T-helper 1 cell treated with Interleukin-12 subunit alpha and Interleukin-12 subunit beta and Interleukin-4 antibody, amounts not matched to agents 30 ng/mL and 1 ng/mL, for 36 hours (primary cell): ENCODE measurements around the gene IL1RL2. TPM values are rescaled to one million over a fixed set of nuclear protein-coding genes. Genes with fewer than 3 reads are reported as not detected.

Experiments
- intact Hi-C: fragments of 100-400 bp; cut with micrococcal nuclease; formaldehyde crosslinking; loops from one replicate; pipeline ENCODE4 v1.15.1; 2024
- total RNA-seq: library from RNA; stranded (reverse); gene quantifications from 2 replicates; pipeline ENCODE4 v1.2.3, GENCODE V29; 2022

The IL1RL2 gene
- total RNA-seq, 1 donor from 2014 or later: not detected

GRCh38 chr2:102262216-102263129 lies 75.7 kb downstream of the IL1RL2 start:
- intact Hi-C loops: no loop called here

GRCh38 chr2:102264952-102265351 lies 78.1 kb downstream of the IL1RL2 start:
- intact Hi-C loops: no loop called here

- intact Hi-C loops: no loop called here
Measured at GRCh38 chr2:102266204-102266603, 79.4 kb downstream of the IL1RL2 start.

- intact Hi-C loops: no loop called here
Measured at GRCh38 chr2:102267774-102268173, 81.0 kb downstream of the IL1RL2 start.

DNA sequence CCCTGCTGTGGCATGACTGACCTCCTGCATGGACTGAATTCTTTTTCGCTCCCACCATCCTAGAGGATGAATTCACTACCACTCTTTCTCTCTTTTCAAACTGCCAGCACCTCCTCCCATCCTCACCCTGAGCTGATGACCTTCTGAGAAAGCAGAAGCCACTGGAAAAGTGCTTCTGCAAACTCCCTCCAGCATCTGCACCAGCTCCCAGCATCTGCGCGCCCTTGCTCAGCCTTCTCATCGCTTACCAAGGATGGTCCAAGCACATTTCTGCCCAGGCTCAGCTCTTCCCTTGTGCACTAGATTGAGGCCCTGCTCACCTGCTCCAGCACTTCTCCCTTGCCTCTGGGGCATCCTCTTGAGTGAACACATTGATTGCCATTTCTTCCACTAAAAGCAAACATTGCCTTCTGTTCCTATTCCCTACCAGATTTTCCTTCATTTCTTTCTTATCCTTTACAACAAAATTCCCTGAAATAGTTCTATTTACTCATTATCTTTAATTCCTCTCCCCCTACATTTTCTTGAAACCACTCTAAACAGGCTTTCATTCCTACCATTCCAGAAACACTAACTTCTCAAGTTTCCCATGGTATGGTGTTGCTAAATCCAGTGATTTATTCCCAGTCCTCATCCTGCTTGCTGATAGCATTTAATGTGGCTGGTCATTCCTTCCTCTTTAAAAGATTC lies 81.8 kb downstream of the IL1RL2 start:
- intact Hi-C loops: no loop called here

- intact Hi-C loops: no loop called here
Measured at GRCh38 chr2:102269200-102269524, 82.3 kb downstream of the IL1RL2 start.

DNA sequence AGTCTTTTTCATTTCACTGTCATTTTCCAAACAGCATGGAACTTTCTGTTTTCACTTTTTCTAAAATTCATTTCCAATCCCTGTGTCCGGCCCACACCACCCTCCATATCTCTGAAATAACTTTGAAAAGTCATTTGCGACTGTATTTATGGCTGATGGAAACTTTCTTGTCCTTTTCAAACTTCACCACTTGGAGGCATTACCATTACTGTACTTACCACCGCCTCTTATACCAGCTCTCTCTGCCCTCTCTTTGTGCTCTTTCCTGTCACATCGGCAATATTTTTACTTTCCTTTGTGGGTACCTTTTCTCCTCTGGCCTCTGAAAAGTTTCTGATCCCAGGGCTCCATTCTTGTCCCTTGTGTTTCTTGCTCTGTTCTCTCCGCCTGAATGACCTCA lies 85.0 kb downstream of the IL1RL2 start:
- intact Hi-C loops: no loop called here

GRCh38 chr2:102273619-102274211 lies 86.9 kb downstream of the IL1RL2 start:
- intact Hi-C loops: no loop called here

DNA sequence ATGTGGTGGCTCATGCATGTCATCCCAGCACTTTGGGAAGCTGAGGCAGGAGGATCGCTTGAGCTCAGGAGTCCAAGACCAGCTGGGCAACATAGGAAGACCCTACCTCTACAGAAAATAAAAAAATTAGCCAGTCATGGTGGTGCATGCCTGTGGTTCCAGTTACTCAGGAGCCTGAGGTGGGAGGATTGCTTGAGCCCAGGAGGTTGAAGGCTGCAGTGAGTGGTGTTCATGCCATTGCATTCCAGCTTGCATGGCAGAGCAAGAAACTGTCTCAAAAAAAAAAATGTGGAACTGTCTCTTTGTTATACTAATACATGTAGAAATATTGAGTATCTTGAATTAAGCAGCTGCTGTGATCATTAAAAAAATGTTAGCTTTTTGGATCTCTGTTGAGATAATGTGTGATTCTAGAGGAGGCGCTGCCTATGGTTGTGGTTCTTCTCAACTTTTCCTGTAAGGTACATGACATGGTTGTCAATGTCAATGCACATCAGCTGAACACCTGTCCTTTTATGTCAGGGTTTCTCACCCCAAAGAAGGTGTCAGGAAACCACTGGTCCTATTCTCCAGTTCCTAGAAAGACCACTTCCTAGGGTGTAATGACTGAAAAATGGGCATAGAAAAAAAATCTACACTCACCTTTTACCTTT lies 89.9 kb downstream of the IL1RL2 start:
- intact Hi-C loops: loop anchor here (1.0 to 2.0 kb wide), 3 partner anchors 15 to 78 kb away; partner anchors contain the start of gene IL18R1

GRCh38 chr2:102277202-102277700 lies 90.4 kb downstream of the IL1RL2 start:
- intact Hi-C loops: loop anchor here (1.0 to 2.0 kb wide), 2 partner anchors 14 to 78 kb away; partner anchors contain the start of gene IL18R1

DNA sequence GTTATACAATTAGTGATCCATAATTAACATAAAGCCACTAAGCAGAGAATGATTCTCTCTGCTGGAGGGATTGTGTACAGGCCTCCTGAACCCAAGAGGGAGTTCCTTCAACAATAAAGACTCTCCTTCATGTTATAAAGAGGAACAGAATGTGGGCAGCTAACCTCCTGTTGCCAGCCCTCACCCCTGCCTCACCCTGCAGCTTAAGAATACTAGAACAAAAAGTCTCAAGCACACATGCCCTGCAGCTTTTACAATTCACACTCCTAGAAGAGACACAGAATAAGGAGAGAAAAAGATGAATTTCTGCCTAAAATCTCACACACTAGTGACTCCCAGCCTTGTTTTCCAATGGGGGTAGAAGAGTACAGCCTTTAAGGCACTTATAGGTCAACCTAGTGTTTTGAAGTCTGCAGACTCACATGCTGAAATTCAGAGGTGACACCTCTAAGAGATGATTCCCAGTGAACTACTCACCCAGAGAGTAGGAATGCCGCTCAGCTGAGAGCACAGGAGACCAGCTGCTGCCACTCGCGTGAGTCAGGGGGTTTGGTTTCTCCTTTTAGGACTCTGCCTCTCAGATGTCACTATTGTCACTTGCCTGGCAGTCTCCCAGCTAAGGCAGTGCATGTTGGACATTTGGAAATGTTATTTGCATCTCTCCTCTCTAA lies 92.0 kb downstream of the IL1RL2 start:
- intact Hi-C loops: loop anchor here (1.0 kb wide), 1 partner anchor 26 kb away; no protein-coding TSS in a partner anchor

DNA sequence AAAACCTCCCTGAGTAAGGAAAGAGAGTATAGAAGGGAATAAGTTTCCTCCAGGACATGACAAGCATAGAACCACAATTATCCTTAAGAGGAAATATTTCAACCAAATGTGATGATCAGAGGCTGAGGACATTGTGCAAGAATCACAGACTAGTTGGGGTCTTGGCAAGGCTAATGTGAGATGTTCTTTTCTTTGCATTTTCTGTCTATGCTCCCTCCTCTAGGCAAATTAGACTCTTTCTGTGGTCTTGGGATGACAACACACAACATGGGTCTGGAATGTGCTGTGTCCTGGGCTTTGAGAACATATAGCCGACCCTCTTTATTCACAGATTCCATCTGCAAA lies 92.5 kb downstream of the IL1RL2 start:
- intact Hi-C loops: no loop called here

GRCh38 chr2:102282678-102283091 lies 95.9 kb downstream of the IL1RL2 start:
- intact Hi-C loops: no loop called here

DNA sequence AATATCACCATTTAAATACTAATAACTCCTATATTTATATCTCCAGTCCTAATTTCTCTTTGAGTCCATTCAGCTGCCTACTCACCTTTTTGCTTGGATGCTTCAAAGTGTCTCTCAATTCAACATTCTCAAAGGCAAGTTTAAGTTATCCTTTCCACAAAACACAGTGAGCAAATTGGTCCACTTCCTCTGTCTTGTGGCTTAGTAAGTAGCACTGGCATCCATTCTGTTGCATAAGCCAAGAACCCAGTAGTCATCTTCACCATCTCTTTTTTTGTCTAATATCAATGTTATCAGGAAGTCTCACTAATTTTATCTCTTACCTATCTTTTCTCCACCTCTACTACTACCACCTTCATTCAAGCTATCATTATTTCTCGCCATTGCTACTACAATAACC lies 97.2 kb downstream of the IL1RL2 start:
- intact Hi-C loops: no loop called here

DNA sequence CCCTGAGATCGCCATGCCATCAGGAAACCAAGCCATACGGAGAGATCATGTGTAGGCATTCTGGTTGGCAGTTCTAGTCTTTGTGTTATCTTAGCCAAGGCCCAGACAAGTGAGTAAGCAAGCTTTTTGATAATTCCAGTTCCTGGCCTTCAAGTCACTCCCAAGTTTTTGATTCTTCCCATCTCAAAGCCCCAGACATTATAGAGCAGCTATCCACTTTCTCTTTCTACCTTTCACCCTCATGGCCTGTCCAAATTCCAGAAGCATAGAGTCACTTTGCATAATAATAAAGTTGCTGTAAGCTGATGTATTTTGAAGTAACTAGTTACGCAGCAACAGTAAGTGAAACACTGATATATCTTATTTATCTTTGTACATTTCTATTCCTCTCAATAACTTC lies 97.8 kb downstream of the IL1RL2 start:
- intact Hi-C loops: no loop called here

DNA sequence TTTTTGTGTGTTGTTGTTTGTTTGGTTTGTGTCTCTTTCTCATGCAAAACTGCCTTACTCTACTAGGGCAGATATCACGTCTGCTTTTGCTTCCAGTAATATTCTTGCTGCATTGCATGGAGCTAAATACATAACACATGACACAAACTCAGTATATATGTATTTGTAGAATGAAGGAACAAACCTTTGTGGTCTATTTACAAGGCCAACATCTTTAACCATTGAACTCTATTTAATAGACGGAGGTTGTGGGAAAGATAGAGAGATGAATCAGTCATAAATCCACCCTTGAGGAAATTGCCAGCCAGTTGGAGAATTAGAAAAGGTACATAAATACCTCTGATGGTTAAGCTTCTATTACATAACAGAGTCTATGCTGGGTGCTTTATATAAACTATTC lies 98.5 kb downstream of the IL1RL2 start:
- intact Hi-C loops: no loop called here

DNA sequence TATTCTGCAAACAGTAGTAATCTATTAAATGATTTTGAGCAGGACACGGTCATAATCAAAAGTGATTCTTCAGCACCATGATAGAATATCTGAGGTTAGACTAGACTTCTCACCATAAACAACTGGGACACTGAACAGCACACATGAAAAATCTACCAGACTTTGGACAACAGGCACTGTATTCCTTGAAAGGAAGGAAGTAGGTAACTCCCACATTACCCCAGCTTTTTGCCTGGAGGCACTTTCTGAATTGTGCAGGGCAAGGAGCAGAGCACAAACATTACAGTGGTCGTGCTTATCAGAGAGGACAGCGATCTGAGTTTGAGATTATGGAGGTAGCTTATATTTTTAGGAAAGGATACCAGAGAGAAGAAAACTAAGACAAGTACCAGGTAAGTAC lies 99.2 kb downstream of the IL1RL2 start:
- intact Hi-C loops: no loop called here

GRCh38 chr2:102289129-102289528 lies 102.3 kb downstream of the IL1RL2 start:
- intact Hi-C loops: no loop called here
